ENCODE results near the gene SIGLEC8.

Gene SIGLEC8

DNA sequence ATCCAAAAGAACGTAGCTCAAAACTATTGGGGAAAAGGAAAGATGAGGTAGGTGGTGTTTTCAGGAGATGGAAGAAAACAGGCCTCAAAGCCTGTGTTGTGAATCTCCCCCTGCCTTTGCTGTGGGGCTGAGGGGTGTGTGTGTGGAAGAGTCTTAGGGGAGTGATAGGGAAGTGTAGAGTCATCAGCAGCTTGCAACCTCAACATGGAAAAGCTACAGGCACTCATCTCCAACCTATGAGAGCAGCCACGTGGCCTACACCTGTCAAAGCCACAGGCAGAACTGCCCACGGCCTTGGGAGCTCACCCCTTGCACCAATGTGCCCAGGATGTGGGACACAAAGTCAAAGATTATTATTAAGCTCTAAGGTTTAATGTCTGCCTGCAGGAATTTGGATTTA is 47.6 kb upstream of the SIGLEC8 start:
- Histone ChIP-seq H4K20me1 (ENCODE audit: insufficient read depth, low read length, poor library complexity, severe bottlenecking) (no peaks in the 10 kb centered on the region), H3K36me3 (ENCODE audit: insufficient read depth, low read length) (no peaks in the 10 kb centered on the region), H3K9me3 (ENCODE audit: insufficient read depth, low read depth, low read length) (no peaks in the 10 kb centered on the region), H2AFZ (ENCODE audit: low read length) (no peak overlapping the region), H3K4me1 (ENCODE audit: insufficient read depth, low read length, poor library complexity, severe bottlenecking) (peaks cover 9% of the 10 kb centered on the region), H3K4me3 (ENCODE audit: low read length, poor library complexity, severe bottlenecking) (no peak overlapping the region), H3K9ac (ENCODE audit: low read depth, low read length, poor library complexity, severe bottlenecking) (no peak overlapping the region), H3K9me2 (replicated peaks; ENCODE audit: low read depth, low read length) (no peaks in the 10 kb centered on the region), H3K79me2 (ENCODE audit: insufficient read depth, low read length) (no peaks in the 10 kb centered on the region), H3K4me2 (ENCODE audit: low read depth, low read length, poor library complexity, severe bottlenecking) (no peak overlapping the region), H3F3A (ENCODE audit: low read depth) (no peaks in the 10 kb centered on the region), H3K27me3 (ENCODE audit: insufficient read depth, low read length, poor library complexity, severe bottlenecking) (peaks cover 4% of the 10 kb centered on the region)
- TF ChIP-seq, protein P1, sequence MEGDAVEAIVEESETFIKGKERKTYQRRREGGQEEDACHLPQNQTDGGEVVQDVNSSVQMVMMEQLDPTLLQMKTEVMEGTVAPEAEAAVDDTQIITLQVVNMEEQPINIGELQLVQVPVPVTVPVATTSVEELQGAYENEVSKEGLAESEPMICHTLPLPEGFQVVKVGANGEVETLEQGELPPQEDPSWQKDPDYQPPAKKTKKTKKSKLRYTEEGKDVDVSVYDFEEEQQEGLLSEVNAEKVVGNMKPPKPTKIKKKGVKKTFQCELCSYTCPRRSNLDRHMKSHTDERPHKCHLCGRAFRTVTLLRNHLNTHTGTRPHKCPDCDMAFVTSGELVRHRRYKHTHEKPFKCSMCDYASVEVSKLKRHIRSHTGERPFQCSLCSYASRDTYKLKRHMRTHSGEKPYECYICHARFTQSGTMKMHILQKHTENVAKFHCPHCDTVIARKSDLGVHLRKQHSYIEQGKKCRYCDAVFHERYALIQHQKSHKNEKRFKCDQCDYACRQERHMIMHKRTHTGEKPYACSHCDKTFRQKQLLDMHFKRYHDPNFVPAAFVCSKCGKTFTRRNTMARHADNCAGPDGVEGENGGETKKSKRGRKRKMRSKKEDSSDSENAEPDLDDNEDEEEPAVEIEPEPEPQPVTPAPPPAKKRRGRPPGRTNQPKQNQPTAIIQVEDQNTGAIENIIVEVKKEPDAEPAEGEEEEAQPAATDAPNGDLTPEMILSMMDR (conservative IDR thresholded peaks at IDR 0.05; ENCODE audit: low read length) = no peak
- no peak for TF ChIP-seq EZH2phosphoT487 (IDR thresholded peaks at IDR 0.05; ENCODE audit: borderline replicate concordance)

DNA sequence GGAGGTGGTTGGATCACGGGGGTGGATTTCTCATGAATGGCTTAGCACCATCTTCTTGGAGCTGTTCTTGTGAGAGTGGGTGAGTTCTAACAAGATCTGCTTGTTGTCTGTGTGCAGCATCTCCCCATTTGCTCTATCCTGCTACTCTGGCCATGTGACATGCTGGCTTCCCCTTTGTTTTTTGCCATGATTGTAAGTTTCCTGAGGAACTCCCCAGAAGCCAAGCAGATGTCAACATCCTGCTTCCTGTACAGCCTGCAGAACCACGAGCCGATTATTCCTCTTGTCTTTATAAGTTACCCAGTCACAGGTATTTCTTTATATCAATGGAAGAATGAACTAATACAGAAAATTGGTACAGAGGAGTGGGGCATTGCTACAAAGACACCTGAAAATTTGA is 45.6 kb upstream of the SIGLEC8 start:
- no peaks in the 10 kb centered on the region for H4K20me1 ChIP-seq (ENCODE audit: insufficient read depth, low read length, poor library complexity, severe bottlenecking)
- H3K9me3 ChIP-seq (ENCODE audit: insufficient read depth, low read depth, low read length) = no peaks in the 10 kb centered on the region
- peaks cover 4% of the 10 kb centered on the region for H3K27me3 ChIP-seq (ENCODE audit: insufficient read depth, low read length, poor library complexity, severe bottlenecking)
- no peak overlapping the region for H3K9ac ChIP-seq (ENCODE audit: low read depth, low read length, poor library complexity, severe bottlenecking)
- H3K36me3 ChIP-seq (ENCODE audit: insufficient read depth, low read length) = no peaks in the 10 kb centered on the region
- H3F3A ChIP-seq (ENCODE audit: low read depth) = no peaks in the 10 kb centered on the region
- H3K4me2 ChIP-seq (ENCODE audit: low read depth, low read length, poor library complexity, severe bottlenecking) = no peak overlapping the region
- H3K4me1 ChIP-seq (ENCODE audit: insufficient read depth, low read length, poor library complexity, severe bottlenecking) = peaks cover 9% of the 10 kb centered on the region
- H3K9me2 ChIP-seq (replicated peaks; ENCODE audit: low read depth, low read length) = no peaks in the 10 kb centered on the region
- H2AFZ ChIP-seq (ENCODE audit: low read length) = no peak overlapping the region
- no peak overlapping the region for H3K4me3 ChIP-seq (ENCODE audit: low read length, poor library complexity, severe bottlenecking)
- TF ChIP-seq, protein P1 (conservative IDR thresholded peaks at IDR 0.05; ENCODE audit: low read length) = no peak
- no peak for TF ChIP-seq EZH2phosphoT487 (IDR thresholded peaks at IDR 0.05; ENCODE audit: borderline replicate concordance)
- H3K79me2 ChIP-seq (ENCODE audit: insufficient read depth, low read length) = no peaks in the 10 kb centered on the region

DNA sequence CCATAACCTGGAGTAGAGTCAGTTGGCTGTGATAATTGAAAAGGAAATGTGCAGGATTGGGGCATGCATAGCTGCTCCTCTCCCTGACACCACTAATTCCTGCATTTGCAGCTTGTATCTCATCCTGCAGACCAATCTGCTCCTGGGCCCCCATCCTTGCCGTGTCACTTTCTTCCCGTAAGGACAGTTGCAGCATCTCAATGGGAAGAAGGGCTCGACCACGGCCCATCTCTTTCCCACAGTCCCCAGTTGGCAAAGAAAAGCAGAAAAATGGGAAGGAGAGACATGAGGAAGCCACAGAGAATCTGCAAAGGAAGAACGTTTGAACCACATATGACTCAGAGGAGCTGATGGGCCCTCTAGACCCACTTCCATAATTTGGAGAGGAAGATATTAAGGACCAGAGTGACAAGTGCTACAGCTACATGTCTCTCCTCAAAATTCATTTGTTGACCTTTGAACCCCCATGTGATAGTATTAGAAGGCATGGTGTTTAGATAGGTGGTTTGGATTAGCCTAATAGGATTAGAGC is 45.1 kb upstream of the SIGLEC8 start:
- H3K4me2 ChIP-seq (ENCODE audit: low read depth, low read length, poor library complexity, severe bottlenecking) = no peak overlapping the region
- no peak overlapping the region for H2AFZ ChIP-seq (ENCODE audit: low read length)
- H3K9ac ChIP-seq (ENCODE audit: low read depth, low read length, poor library complexity, severe bottlenecking) = no peak overlapping the region
- no peaks in the 10 kb centered on the region for H4K20me1 ChIP-seq (ENCODE audit: insufficient read depth, low read length, poor library complexity, severe bottlenecking)
- TF ChIP-seq, protein P1 (conservative IDR thresholded peaks at IDR 0.05; ENCODE audit: low read length) = no peak
- peaks cover 9% of the 10 kb centered on the region for H3K4me1 ChIP-seq (ENCODE audit: insufficient read depth, low read length, poor library complexity, severe bottlenecking)
- H3K9me2 ChIP-seq (replicated peaks; ENCODE audit: low read depth, low read length) = no peaks in the 10 kb centered on the region
- H3F3A ChIP-seq (ENCODE audit: low read depth) = no peaks in the 10 kb centered on the region
- H3K79me2 ChIP-seq (ENCODE audit: insufficient read depth, low read length) = no peaks in the 10 kb centered on the region
- no peaks in the 10 kb centered on the region for H3K9me3 ChIP-seq (ENCODE audit: insufficient read depth, low read depth, low read length)
- no peak overlapping the region for H3K4me3 ChIP-seq (ENCODE audit: low read length, poor library complexity, severe bottlenecking)
- no peaks in the 10 kb centered on the region for H3K36me3 ChIP-seq (ENCODE audit: insufficient read depth, low read length)
- peaks cover 4% of the 10 kb centered on the region for H3K27me3 ChIP-seq (ENCODE audit: insufficient read depth, low read length, poor library complexity, severe bottlenecking)
